ENCODE measurements around the gene GATB.

GATB gene

DNA sequence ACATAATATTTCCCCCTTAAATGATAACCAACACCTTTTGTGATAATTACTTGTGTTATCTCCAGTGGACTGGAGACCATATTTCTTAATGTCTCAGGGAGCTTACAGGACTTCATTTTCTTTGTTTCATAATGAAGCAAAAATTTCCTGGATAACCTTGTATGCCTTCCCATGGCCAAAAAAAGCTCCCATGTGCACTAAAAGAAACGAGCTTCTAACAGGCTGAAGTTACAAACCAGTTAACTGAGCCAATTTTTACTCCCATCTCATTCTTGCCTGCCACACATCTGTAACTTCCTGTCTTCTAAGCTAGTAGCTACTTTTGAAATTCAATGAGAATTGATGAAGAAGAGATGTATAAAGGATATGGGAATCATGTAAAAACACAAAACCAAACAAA is 32.8 kb downstream of the GATB start:
- DNase-seq, result no peak

GRCh38 chr4:151727365-151727764 is 33.4 kb downstream of the GATB start:
- no peak for DNase-seq

DNA sequence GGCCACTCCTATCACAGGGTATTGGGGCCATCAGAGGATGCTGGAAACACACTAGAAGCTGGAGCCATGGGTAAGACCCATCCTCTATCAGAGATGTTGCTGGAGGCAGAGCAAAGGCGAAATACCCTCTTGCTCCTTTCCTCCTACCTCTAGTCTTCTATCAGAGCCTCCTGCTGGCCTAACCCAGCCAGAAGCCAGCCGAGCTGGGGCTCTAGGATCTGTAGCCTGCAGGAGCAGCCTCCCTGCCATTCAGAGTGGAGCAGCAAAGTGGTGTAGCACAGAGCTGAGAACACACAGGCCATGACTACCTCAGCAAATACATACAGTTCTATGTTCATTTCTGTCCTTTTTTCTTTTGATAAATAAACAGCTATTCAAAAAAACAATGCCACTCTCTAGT is 35.7 kb downstream of the GATB start:
- no peak for DNase-seq

DNA sequence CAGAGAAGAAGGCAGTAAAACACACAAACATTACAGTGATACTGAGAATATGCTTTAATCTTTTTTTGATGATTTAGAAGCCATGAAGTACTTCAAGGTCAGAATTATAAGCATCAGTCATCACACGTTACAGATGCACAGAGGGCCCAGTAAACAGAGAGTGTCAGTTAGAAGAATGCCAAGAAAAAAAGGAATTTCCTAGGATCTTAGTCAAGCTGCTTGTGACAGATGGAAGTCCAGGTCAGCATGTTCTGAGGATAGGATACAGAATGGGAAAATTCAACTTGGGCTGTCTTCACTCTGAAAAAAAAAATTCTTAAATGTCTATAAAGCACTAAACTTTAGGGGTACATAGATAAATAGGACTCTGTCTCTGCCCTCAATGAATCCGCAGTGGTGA is 38.9 kb downstream of the GATB start:
- DNase-seq, result no peak

GRCh38 chr4:151721466-151721865 is 39.3 kb downstream of the GATB start:
- DNase-seq, result no peak

GRCh38 chr4:151719956-151720334 is 40.9 kb downstream of the GATB start:
- no peak for DNase-seq

- no peak for DNase-seq
Observed at GRCh38 chr4:151718984-151719955, 41.5 kb downstream of the GATB start.

DNA sequence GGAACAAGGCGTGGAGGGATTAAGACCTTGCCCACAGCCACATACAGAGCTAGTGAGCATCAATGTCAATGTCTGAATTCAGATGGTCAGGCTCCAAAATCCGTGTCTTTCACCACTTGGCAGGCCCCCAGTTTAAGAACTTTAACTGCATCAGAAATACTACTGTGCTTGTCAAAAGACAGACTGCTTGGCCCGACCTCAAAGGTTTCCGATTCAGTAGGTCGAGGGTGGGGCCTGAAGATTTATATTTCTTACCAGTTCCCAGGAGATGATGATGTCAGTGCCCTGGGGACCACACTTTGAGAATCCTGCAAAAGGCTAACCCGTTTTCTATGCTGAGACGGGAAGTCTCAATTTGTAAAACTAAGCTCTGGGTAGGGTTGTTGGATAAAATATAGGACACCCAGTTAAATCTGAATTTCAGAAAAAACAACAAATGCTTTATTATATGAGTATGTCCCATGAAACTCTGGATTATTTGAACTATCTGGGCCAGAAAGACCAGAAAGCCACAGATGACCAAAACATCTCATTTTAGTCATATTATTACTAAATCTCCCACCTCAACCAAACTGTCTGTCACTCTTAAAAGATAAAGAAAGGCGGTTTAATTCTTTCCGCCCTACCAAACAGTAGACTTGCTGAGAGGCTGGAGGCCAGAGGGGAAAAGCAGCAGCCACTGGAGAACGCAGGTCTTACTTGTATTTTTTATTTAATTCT is 42.7 kb downstream of the GATB start:
- no peak for DNase-seq

GRCh38 chr4:151717314-151717713 is 43.5 kb downstream of the GATB start:
- no peak for DNase-seq

DNA sequence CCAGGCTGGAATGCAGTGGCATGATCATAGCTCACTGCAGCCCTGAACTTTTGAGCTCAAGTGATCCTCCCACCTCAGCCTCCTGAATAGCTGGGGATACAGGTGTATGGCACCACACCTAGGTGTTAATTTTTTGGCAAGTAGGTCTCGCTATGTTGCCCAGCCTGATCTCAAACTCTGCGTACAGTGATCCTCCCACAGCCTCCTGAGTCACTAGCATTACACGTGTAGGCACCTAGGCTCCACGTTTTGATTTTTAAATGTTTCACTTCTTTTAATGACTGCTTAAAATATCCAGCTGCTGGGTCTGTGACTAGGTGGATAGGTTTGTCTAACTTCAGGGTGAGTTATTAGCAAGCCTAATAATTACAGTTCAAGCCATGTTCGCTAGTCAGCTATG is 44.5 kb downstream of the GATB start:
- no peak for DNase-seq

- no peak for DNase-seq
Observed at GRCh38 chr4:151715881-151716280, 44.9 kb downstream of the GATB start.

GRCh38 chr4:151712777-151713176 is 48.0 kb downstream of the GATB start:
- DNase-seq, result no peak

- DNase-seq, result no peak
Observed at GRCh38 chr4:151711646-151712045, 49.2 kb downstream of the GATB start.

GRCh38 chr4:151709587-151709986 is 51.2 kb downstream of the GATB start:
- no peak for DNase-seq

- DNase-seq, result no peak
Observed at GRCh38 chr4:151709071-151709470, 51.7 kb downstream of the GATB start.

DNA sequence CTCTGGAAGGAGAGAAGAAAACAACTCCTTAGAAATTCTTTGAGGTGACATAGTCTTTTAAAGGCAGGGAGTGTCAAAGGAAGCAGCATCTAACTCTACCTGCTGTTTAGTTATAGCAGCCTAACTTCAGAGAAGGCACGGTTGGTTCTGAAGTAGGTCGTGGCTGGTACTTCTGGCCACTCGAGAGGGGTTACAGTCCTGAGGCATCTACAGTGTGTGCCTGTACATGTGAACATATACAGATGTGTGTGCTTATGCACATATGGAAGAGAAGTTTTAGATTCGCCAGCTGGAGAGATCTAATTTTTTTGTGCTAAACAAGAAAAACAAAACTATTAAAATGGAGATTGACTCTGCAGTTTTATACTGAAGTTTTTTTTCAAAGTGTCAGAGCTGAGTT is 52.7 kb downstream of the GATB start:
- no peak for DNase-seq

GRCh38 chr4:151703401-151703800 is 57.4 kb downstream of the GATB start:
- DNase-seq, result no peak

DNA sequence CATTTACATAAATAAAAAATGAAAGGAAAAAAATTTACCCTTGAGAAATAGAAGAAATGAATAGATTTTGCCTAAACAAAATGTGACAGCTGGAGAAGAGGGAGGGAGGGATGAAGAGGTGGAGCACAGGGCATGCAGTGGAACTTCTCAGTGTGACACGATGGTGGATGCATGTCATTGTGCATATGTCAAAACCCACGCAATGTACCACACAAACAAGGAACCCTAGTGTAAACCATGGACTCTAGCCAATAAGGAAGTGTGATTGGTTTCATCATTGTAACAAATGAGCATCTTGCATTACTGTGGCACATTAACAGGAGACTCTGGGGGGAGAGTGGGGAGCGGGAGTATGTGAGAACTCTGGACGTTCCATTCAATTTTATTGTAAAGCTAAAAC is 58.6 kb downstream of the GATB start:
- no peak for DNase-seq

GRCh38 chr4:151700566-151701316 is 60.1 kb downstream of the GATB start:
- no peak for DNase-seq

DNA sequence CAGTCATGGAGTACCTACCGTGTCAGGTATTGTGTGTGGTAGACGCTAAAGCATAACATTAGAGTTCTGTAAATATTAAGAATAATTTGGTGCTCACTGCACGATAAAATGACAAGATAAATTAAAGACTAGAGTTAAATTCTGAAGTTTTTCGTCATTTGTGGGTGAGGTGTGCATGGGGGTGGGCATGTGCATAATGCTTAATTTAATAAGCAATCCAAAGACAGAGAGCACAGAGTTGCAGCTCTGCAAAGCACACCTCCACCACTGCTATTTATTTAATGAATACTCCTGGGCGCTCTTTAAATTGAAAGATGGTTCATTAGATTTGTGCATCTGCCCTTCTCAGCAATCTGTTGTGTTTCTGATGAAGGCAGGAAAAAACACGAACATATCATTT is 62.6 kb downstream of the GATB start:
- no peak for DNase-seq

GRCh38 chr4:151694961-151695720 is 65.7 kb downstream of the GATB start:
- no peak for DNase-seq

DNA sequence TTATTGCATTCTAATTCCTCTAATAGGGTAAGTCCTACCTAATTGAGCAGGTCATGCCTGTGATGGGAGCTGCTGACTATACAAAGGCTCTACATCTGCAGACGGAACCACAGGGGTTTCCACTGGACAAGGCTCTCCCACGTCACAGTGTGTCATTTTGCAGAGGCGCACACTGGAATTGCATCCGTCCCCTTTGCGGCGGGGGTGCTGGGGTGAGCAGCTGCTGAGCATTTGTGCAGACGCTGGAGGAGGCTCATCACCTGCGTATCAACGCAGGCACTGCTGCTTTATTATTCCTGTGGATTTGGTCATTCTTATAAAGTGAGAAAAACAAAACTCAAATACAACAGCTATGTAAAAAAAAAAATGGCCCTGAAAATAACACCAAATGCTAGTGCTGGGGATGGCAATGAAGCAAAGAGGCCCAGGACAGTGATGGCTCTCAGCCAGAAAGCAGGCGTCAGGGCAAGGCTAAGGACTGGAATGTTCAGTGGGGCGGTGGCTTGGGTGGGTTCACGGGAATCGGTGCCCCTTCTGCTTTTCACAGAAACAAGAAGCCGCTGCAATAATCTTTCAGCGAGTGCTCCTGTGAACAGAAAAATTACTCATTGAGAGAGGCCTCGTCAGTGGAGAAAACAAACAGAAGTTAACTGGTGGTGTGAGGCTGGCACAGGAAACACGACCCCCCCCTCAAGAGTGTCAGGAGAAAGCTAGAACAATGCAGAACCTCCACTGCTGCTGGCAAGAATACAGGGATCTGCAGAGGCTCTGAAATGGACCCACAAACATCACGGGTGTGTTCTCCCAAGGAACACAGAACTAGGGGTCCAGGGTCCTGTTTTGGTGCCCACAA is 67.8 kb downstream of the GATB start:
- no peak for DNase-seq
